Prostate gland (tissue), 2 donors: Measurements from ENCODE around the gene OGFOD3.

Experiments used
- CTCF ChIP-seq, 4 experiments: fragments of 200-600 bp in 2 of 4; fragments of 450-650 bp in 2 of 4; sonication (generic) in 2 of 4; IDR thresholded peaks; 1 replicate in 3 of 4; 2 replicates in 1 of 4; pipeline ENCODE4 v1.5.1; 2016 to 2019; ENCODE audit warnings: antibody characterized with exemption in 4 of 4, mild to moderate bottlenecking in 2 of 4, moderate library complexity in 2 of 4
- POLR2A ChIP-seq: fragments of 450-650 bp; IDR thresholded peaks from one replicate; pipeline ENCODE4 v1.6.1; 2016; ENCODE audit warnings: antibody characterized with exemption, mild to moderate bottlenecking

GRCh38 chr17:82388223-82388921, 30.0 kb downstream of the OGFOD3 start:
- no peak for TF ChIP-seq CTCF (IDR thresholded peaks at IDR 0.05)
- TF ChIP-seq POLR2A: no peak
